Activated naive CD4-positive, alpha-beta T cell treated with anti-CD3 and anti-CD28 coated beads, Interleukin-2, amount 10 ng/mL, durations not matched to agents 7 days and 5 days (primary cell): ENCODE data around the gene ABAT.
"Not testable (repeated sequence)": the region's sequence is repeated elsewhere in the genome, so short reads cannot be mapped to it uniquely, and the experiment has no call there.

Source experiments
- CTCF ChIA-PET: fragments of 350-600 bp; sonication (Branson Sonifier 250); formaldehyde crosslinking; loops from one replicate; lab custom pipeline; 2021; ENCODE audit warnings: antibody characterized with exemption; lab: Charles Lee
- DNase-seq: peaks from one replicate; pipeline ENCODE4 v3.0.0-alpha.2; 2020
- H3K27ac Mint-ChIP-seq: one replicate; pipeline ENCODE4 v1.8.0; 2021; ENCODE audit warnings: mild to moderate bottlenecking, moderate library complexity, mixed read lengths
- H3K27me3 Mint-ChIP-seq: one replicate; pipeline ENCODE4 v1.8.0; 2021; ENCODE audit warnings: mild to moderate bottlenecking, mixed read lengths
- H3K36me3 Mint-ChIP-seq: one replicate; pipeline ENCODE4 v1.8.0; 2021; ENCODE audit warnings: mixed read lengths
- H3K4me1 Mint-ChIP-seq: one replicate; pipeline ENCODE4 v1.8.0; 2021; ENCODE audit warnings: mixed read lengths
- H3K4me3 Mint-ChIP-seq: one replicate; pipeline ENCODE4 v1.8.0; 2021; ENCODE audit warnings: mild to moderate bottlenecking, moderate library complexity, mixed read lengths
- H3K9me3 Mint-ChIP-seq: one replicate; pipeline ENCODE4 v1.8.0; 2021; ENCODE audit warnings: mixed read lengths

ABAT gene

GRCh38 chr16:8797364-8798173 is 123.2 kb downstream of the ABAT start, which contains the start of the genes PMM2 and TMEM186:
TSS of gene PMM2 (plus strand) at chr16:8797839. CDS start at chr16:8797883, 44 bp downstream.
TSS of gene TMEM186 (minus strand) at chr16:8797639. CDS start at chr16:8797614, 25 bp downstream.
- Mint-ChIP-seq H3K4me3 (peak within 1 kb of the TSS; percentile 96), H3K27ac (peak within 1 kb of the TSS; percentile 80), H3K9me3 (no peaks in the 10 kb centered on the region), H3K27me3 (no peaks in the 10 kb centered on the region), H3K4me1 (peaks cover 42% of the 10 kb centered on the region), H3K36me3 (peaks cover 21% of the 10 kb centered on the region)
- CTCF ChIA-PET: interaction anchor here (0.7 to 1.0 kb wide), 3 partner anchors 22 to 236 kb away, joined by 3 to 5 read pairs (median 4); no protein-coding TSS in a partner anchor
- DNase-seq: peak; percentile 98

GRCh38 chr16:8798174-8798527 is 123.7 kb downstream of the ABAT start:
- Mint-ChIP-seq H3K9me3 (no peaks in the 10 kb centered on the region), H3K4me3 (peak overlapping the region; percentile 96), H3K27me3 (no peaks in the 10 kb centered on the region), H3K4me1 (peaks cover 46% of the 10 kb centered on the region), H3K36me3 (peaks cover 27% of the 10 kb centered on the region), H3K27ac (peak overlapping the region; percentile 80)
- CTCF ChIA-PET: interaction anchor here (1.0 kb wide), 1 partner anchor 82 kb away, joined by 5 read pairs; no protein-coding TSS in a partner anchor
- DNase-seq: no peak

DNA sequence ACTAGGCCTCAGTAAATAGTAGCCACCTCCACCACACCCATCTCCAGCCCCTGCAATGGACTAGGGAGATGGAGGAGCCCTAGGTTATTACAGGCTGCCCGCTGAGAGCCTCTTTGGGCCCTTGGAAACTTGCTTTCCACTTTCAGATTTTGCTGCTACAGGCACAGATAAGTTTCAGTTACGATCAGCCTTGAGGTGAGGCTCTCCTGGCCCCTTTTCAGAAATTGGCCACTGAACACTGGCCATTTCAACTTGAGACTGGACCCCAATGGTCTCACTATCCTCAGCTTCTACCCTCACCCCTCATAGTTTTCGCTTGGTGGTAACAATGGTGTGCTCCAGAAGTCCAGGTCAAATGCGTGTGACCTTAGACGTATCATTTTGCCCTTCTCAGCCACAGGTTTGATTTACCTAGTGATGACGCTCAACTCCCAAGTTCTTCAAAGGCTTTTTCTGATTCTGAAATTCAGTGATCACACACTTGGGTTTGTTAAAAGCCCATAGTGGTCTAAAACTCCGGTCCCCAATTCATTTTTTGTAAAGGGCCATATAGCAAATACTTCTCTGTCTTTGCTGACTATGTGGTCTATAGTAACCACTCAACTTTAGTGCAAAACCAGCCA is 124.2 kb downstream of the ABAT start:
- CTCF ChIA-PET: interaction anchor here (1.0 kb wide), 1 partner anchor 82 kb away, joined by 5 read pairs; no protein-coding TSS in a partner anchor
- Mint-ChIP-seq H3K9me3 (no peaks in the 10 kb centered on the region), H3K27ac (peak overlapping the region; percentile 80), H3K27me3 (no peaks in the 10 kb centered on the region), H3K4me3 (peak overlapping the region; percentile 96), H3K4me1 (peaks cover 46% of the 10 kb centered on the region), H3K36me3 (peaks cover 30% of the 10 kb centered on the region)
- no peak for DNase-seq

DNA sequence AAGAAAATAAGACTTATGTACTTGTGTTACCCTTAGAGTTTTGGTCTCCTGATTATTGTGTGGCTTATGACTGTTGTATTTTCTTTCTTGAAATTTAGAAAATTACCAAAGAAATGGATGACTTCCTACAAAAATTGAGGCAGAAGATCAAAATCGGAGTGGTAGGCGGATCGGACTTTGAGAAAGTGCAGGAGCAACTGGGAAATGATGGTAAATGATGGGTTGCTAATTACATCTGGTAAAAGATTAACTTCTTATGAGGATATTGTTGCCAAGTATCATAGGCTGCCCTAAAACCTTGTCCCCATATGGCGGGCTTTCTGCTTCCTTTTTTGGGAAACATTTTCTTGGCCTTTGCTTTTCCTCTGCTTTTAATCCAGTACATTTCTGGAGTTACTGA is 127.3 kb downstream of the ABAT start:
- H3K4me3 Mint-ChIP-seq: no peak overlapping the region
- CTCF ChIA-PET: interaction anchor here (1.2 kb wide), 1 partner anchor 15 kb away, joined by 3 read pairs; no protein-coding TSS in a partner anchor
- H3K27me3 Mint-ChIP-seq: no peaks in the 10 kb centered on the region
- peaks cover 31% of the 10 kb centered on the region for H3K4me1 Mint-ChIP-seq
- DNase-seq: no peak
- H3K36me3 Mint-ChIP-seq: peaks cover 42% of the 10 kb centered on the region
- H3K9me3 Mint-ChIP-seq: no peaks in the 10 kb centered on the region
- H3K27ac Mint-ChIP-seq: no peak overlapping the region

- H3K27ac Mint-ChIP-seq, DNase-seq, H3K4me3 Mint-ChIP-seq, H3K27me3 Mint-ChIP-seq, H3K9me3 Mint-ChIP-seq: not testable (repeated sequence)
- H3K4me1 Mint-ChIP-seq: peaks cover 20% of the 10 kb centered on the region
- CTCF ChIA-PET: interaction anchor here (0.6 kb wide), 1 partner anchor 146 kb away, joined by 3 read pairs; no protein-coding TSS in a partner anchor
- H3K36me3 Mint-ChIP-seq: peaks cover 49% of the 10 kb centered on the region
Observed at GRCh38 chr16:8803733-8804132, 129.3 kb downstream of the ABAT start.

DNA sequence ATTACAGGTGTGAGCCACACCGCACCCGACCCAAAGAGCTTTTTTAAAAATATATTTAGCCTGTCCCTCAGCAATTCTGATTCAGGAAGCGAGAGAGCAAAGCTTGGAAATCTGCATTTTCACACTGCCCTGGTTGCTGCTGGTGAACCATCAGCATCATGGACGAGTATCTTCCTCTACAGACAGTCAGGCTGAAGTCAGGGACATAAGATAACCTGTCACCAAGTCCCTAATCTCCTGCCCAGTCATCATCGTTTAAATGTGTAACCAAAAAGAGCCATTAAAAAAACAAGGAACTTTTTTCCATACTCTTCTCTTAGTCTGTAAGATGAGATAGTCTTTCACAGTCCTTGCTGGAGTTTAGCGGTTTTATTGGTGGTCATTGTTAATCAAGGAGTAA is 129.9 kb downstream of the ABAT start:
- Mint-ChIP-seq H3K27ac (no peak overlapping the region), H3K9me3 (no peaks in the 10 kb centered on the region), H3K4me3 (no peak overlapping the region), H3K27me3 (no peaks in the 10 kb centered on the region), H3K4me1 (peaks cover 15% of the 10 kb centered on the region), H3K36me3 (peaks cover 52% of the 10 kb centered on the region)
- CTCF ChIA-PET: no interaction called here
- no peak for DNase-seq

DNA sequence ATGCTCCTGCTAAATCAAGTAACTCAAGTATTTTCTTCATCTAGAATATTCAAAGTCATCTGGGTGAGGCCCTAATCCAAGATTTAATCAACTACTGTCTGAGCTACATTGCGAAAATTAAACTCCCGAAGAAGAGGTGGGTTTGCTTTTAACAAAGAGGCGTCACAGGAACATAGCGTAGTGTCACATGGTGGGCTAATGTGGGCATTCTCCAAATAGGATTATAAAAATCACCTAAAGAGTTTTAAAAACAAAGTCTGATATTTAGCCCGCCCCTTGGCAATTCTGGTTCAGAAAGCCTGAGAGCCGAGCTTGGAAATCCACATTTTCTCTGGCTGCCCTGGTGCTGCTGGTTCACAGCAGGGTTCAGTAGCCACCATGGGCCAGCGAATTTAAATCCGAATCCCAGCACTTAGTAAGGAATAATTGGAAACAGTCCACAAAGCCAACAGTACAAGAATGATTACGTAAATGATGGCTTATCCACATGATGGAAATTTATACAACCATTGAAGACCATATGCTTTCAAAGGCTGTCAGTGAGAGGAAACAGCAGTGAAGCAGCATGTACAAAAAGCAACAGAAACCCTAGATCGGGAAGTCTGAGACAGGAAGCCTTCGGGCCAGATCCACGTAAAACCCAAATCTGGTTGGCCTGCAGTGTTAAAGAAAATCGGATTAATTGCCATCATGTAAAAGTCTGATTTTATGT is 132.0 kb downstream of the ABAT start:
- Mint-ChIP-seq H3K27me3 (no peaks in the 10 kb centered on the region), H3K4me3 (no peak overlapping the region), H3K36me3 (peaks cover 58% of the 10 kb centered on the region), H3K27ac (no peak overlapping the region), H3K9me3 (no peaks in the 10 kb centered on the region), H3K4me1 (peaks cover 4% of the 10 kb centered on the region)
- CTCF ChIA-PET: interaction anchor here (0.8 kb wide), 1 partner anchor 11 kb away, joined by 3 read pairs; no protein-coding TSS in a partner anchor
- no peak for DNase-seq

DNA sequence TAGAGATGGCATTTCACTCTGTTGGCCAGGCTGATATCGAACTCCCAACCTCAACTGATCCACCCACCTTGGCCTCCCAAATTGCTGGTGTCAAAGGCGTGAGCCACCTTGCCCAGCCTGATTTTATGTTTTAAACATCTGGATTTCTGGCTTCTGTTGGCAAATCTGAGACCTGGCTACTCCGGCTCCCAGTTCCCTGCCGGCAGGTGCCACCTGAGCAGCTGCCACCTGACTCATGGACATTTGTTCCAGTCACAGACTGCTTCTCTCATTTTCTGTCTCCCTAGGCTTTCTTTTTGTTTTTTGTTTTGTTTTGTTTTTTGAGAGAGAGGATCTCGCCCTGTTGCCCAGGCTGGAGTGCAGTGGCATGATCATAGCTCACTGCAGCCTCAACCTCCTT is 132.8 kb downstream of the ABAT start:
- CTCF ChIA-PET: interaction anchor here (0.6 kb wide), 1 partner anchor 344 kb away, joined by 4 read pairs; no protein-coding TSS in a partner anchor
- Mint-ChIP-seq H3K4me3 (no peak overlapping the region), H3K27ac (no peak overlapping the region)

DNA sequence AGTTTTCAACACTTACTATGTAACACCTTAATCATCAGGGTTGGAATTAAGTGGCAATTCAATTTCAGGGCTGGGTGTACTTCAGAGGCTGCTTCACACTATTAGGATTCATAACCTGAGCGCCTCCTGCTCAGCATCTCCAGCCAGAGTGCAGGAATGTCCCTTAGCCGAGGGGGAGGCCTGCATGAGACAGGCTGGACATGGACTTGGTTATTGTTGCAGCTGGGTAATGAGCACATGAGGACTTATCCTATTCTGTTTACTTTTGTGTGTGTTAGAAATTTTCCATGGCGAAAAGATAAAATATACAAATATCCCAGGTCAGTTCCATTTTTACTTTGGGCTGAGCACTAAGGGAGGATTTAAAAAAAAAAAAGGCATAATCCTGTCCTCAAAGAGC is 133.6 kb downstream of the ABAT start:
- peaks cover 2% of the 10 kb centered on the region for H3K4me1 Mint-ChIP-seq
- no peaks in the 10 kb centered on the region for H3K9me3 Mint-ChIP-seq
- no peak for DNase-seq
- no peaks in the 10 kb centered on the region for H3K27me3 Mint-ChIP-seq
- peaks cover 53% of the 10 kb centered on the region for H3K36me3 Mint-ChIP-seq
- H3K27ac Mint-ChIP-seq: no peak overlapping the region
- CTCF ChIA-PET: no interaction called here
- no peak overlapping the region for H3K4me3 Mint-ChIP-seq

More for the DNA sequence above, 132.8 kb downstream of the ABAT start:
- no peaks in the 10 kb centered on the region for H3K27me3 Mint-ChIP-seq
- peaks cover 55% of the 10 kb centered on the region for H3K36me3 Mint-ChIP-seq
- peaks cover 4% of the 10 kb centered on the region for H3K4me1 Mint-ChIP-seq
- no peak for DNase-seq
- no peaks in the 10 kb centered on the region for H3K9me3 Mint-ChIP-seq

- H3K9me3 Mint-ChIP-seq: no peaks in the 10 kb centered on the region
- peaks cover 54% of the 10 kb centered on the region for H3K36me3 Mint-ChIP-seq
Observed at GRCh38 chr16:8808613-8809353, 134.4 kb downstream of the ABAT start.

GRCh38 chr16:8812162-8812843 is 137.9 kb downstream of the ABAT start:
- Mint-ChIP-seq H3K4me3 (no peak overlapping the region), H3K36me3 (peaks cover 54% of the 10 kb centered on the region), H3K9me3 (no peaks in the 10 kb centered on the region), H3K4me1 (peaks cover 18% of the 10 kb centered on the region), H3K27me3 (no peaks in the 10 kb centered on the region), H3K27ac (no peak overlapping the region)
- CTCF ChIA-PET: no interaction called here
- no peak for DNase-seq

More at GRCh38 chr16:8808613-8809353, 134.4 kb downstream of the ABAT start:
- CTCF ChIA-PET: interaction anchor here (1.3 kb wide), 1 partner anchor 71 kb away, joined by 3 read pairs; no protein-coding TSS in a partner anchor
- H3K4me3 Mint-ChIP-seq: no peak overlapping the region
- no peak for DNase-seq
- no peaks in the 10 kb centered on the region for H3K4me1 Mint-ChIP-seq
- no peak overlapping the region for H3K27ac Mint-ChIP-seq
- no peaks in the 10 kb centered on the region for H3K27me3 Mint-ChIP-seq

DNA sequence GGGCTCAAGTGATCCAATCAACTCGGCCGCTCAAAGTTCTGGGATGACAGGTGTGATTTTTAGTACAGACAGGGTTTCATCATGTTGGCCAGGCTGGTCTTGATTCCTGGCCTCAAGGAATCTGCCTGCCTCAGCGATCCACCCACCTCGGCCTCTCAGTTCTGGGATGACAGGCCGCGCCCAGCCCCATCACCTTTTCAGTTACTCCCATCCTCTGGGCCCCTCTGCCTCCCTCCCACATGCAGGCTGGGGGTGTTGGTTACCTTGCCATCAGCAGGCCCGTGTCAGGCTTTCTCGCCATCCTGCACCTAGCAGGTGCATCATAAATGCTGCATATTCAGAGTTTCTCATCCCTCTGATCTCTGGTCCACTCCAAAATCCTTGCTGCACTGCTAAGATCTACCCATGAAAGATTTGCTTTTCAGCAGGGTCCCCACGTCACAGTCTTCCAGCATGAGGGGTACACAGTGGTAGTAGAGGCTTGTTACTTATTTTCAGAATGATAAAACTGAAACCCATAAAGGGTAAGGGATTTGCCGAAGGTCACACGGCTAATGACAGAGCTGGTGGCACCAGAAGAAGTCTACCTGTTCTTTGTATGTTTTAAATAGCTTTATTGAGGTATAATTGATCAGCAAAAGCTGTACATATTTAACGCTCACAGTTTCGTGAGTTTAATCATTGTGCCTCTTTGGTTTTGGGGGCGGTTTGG is 139.8 kb downstream of the ABAT start:
- no peak for DNase-seq
- Mint-ChIP-seq H3K4me3 (no peak overlapping the region), H3K27me3 (no peaks in the 10 kb centered on the region), H3K36me3 (peaks cover 53% of the 10 kb centered on the region), H3K4me1 (peaks cover 27% of the 10 kb centered on the region), H3K27ac (no peak overlapping the region), H3K9me3 (no peaks in the 10 kb centered on the region)
- CTCF ChIA-PET: no interaction called here
